ENCODE data around the gene KRT83.
A peak's percentile ranks its signal among the peaks of the same experiment; 100 is the strongest.
"Not testable (repeated sequence)": the region's sequence is repeated elsewhere in the genome, so short reads cannot be mapped to it uniquely, and the experiment has no call there.

The KRT83 gene

GRCh38 chr12:52352951-52353350 lies 31.8 kb upstream of the KRT83 start:
- DNase-seq = no peak

- DNase-seq = peak; percentile 30 to 39
Measured at GRCh38 chr12:52351196-52352059, 30.2 kb upstream of the KRT83 start.

GRCh38 chr12:52350786-52351185 lies 29.6 kb upstream of the KRT83 start:
- DNase-seq = no peak

GRCh38 chr12:52350021-52350620 lies 28.9 kb upstream of the KRT83 start:
- DNase-seq = no peak

DNA sequence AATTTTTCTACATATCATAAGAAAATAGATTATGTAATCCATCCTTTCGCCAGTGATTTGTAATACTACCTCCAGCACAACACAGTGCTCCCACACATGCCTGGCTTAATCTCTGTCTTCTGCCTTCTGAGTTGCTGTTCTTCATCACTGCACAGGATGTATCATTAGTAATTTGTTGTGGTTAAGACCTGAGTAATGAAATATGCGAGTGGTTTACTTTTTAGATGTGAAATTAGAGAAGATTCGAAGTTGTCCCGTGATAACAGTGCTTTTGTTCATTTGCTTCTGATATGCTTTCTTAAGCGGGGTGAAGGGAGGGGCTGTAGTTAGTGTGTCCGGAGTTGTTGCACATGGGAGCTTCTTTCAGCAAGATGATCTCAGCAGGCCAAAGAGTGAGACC lies 28.0 kb upstream of the KRT83 start:
- no peak for DNase-seq

GRCh38 chr12:52347551-52348510 lies 26.6 kb upstream of the KRT83 start:
- DNase-seq = no peak

GRCh38 chr12:52347016-52347415 lies 25.8 kb upstream of the KRT83 start:
- no peak for DNase-seq

DNA sequence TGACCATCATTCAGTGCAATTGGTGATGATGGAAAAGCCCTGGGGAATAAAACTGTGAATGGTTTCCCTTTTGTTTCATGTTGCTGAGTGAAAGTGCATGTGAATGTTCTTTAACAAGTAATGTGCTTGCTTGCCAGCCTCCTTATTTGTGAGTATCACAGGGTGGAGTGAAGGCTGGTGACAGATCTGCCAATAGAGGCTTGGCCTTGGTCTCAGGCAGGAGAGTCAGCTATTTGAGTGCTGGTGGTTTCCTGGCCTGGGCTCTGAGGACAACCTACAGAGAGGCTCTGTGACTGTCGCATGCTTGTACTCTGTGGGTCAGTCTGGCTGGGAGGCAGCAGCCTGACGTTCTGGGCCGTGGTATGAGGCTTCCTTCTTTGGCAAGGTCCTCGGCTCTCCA lies 25.4 kb upstream of the KRT83 start:
- no peak for DNase-seq

DNA sequence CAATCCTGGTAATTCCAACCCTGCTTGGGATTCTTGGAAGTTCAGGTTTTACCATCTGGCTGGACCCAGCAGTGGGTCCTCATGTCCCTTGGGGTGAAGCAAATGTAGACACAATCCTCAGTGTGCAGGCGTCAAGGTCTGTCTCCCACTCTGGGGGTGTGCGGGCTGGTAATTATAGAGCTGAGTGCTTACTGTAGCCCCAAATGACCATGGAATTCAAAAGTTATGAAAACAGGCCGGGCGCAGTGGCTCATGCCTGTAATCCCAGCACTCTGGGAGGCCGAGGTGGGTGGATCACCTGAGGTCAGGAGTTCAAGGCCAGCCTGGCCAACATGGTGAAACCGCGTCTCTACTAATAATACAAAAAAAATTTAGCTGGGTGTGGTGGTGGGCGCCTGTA lies 23.8 kb upstream of the KRT83 start:
- not testable (repeated sequence) for DNase-seq

- DNase-seq = no peak
Measured at GRCh38 chr12:52344111-52344510, 22.9 kb upstream of the KRT83 start.

DNA sequence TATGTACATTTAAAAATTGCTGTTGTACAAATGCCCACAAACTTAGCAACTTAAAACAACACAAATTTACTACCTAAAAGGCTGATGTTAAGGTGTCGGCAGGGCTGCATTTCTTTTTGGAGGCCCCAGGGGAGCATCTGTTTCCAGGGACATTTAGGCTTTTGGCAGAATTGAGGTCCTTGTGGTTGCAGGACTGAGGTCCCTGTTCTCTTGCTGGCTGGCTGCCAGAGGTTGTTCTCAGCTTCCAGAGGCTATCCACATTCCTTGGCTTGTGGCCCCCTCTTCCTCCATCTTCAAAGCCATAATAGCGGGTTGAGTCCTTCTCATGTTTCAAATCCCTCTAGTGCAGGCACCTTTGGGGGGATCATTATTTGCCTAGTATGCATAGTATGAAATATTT lies 22.4 kb upstream of the KRT83 start:
- no peak for DNase-seq

DNA sequence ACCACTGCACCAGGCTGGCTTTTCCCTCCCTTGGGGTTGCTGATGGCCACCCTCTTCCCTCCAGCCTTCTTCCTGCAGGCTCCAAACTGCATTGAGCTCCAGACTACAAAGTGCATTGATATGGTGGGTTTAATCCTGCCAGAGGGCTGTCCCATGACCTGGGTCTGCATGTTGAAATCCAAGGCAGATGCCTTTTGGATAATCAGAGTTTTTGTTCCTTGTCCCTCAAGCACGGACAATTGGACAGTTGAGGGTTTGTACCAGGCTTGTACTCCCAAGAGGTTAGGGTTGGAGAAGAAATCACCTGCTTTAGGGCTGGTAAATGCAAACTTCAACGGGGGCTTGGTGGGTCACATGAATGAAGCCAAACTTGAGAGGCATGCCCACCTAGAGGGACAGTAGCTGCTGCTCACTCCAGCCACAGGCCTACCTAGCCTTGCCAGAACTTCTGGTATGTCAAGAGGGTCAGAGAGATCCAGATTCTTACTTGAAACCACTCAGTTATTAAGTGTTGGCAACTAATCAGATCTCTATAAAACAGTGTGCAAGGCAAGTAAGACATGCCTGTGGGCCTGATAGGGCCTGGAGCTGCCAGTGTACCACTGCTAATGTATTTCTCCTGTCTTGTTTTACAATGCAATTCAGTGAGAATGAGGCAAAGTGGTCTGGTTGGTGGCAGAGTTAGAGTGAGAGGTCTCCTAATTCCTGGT lies 21.7 kb upstream of the KRT83 start:
- no peak for DNase-seq

DNA sequence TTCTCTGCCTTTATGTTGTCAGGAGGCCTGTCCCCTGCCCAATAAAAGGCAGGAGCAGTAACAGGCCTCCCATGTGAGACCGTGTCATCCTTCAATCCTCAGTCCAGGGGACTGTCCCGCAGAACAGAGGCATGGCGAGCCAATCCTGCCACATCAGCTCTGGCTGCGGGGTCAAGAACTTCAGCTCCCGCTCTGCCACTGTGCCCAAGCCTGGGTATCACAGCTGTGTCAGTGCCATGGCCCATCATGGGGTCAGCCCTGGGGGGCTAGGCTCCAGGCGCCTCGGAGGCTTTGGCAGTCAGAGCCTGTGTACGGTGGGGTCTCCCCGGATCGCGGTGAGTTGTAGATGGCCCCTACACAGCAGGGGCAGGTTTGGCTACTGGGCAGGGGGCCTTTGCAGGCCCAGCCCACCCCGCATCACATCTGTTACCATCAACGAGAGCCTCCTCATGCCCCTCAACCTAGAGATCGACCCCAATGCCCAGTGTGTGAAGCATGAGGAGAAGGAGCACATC lies 19.9 kb upstream of the KRT83 start:
- DNase-seq = no peak

GRCh38 chr12:52338241-52338960 lies 17.2 kb upstream of the KRT83 start:
- no peak for DNase-seq

DNA sequence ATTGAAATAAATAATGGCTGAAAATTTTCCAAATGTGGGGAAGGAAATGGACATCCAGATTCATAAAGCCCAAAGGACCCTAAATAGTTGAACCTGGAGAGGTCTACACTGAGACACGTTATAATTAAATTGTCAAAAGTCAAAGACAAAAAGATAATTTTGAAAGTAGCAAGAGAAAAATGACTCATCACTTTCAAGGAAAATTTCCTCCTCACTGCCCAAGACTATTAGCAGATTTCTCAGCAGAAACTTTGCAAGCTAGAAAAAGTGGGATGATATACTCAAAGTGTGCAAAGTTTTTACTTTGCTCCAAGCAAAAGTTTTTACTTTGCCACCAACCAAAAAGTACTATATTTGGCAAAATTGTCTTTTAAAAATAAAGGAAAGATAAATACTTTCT lies 15.9 kb upstream of the KRT83 start:
- no peak for DNase-seq

DNA sequence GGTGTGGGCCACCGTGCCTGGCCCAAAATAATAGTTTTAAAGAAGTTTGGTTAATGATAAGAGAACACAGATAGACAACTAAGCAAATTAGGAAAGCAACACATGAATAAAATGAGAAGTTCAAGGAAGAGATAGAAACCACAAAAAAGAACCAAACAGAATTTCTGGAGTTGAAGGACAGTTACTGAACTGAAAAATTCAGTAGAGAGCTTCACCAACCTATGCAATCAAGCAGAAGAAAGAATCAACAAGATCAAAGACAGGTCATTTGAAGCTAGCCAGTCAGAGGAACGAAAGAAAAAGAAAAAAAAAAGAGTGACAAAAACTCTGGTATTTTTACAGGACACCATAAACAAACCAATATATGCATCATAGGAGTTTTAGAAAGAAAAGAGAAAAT lies 15.4 kb upstream of the KRT83 start:
- no peak for DNase-seq

DNA sequence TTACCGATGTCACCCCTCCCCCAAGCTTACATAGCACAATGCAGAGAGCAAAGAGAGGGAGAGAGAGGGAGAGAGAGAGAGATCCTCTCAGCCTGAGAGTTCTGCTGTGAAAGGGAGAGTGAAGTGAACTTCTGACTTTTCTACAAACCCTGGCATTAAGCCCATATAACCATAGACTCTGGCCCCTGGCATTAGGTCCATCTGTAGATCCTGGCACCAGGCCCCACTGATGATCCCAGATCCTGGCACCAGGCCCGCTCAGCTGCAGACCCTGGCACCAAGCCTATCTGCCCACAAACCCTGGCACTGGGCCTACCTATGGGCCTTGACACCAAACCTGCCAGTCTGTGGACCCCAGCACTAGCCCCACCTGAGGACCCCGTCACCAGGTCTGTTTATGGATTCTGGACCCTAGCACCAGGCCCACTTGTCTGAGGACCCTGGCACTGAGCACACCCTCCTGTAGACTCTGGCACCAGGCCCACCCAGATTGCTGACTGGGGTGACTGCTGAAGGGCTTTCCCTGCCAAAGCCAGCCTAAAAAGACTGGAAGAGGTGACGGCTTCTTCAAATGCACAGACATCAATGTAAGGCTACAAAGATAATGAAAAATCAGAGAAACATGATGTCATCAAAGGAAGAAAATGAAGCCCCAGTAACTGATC lies 14.5 kb upstream of the KRT83 start:
- DNase-seq = no peak

DNA sequence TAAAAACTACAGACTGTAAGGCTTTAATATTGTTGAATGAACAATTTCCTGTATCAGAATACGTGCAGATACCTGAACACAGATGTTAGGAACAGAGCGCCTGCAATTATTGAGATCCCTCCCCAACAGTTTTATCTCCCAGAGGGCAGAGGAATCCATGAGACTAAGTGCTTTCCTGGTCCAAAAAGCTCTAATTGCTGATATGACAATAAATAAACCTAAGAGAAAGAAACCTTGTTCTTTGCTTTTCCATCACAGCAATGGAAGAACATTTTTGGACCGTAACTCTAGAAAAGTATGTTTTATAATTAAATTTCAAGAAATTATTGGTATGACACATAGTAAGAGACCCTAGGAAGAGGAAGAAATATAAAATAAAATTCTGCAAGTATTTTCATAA lies 13.0 kb upstream of the KRT83 start:
- no peak for DNase-seq

- DNase-seq = no peak
Measured at GRCh38 chr12:52333321-52333720, 12.1 kb upstream of the KRT83 start.

DNA sequence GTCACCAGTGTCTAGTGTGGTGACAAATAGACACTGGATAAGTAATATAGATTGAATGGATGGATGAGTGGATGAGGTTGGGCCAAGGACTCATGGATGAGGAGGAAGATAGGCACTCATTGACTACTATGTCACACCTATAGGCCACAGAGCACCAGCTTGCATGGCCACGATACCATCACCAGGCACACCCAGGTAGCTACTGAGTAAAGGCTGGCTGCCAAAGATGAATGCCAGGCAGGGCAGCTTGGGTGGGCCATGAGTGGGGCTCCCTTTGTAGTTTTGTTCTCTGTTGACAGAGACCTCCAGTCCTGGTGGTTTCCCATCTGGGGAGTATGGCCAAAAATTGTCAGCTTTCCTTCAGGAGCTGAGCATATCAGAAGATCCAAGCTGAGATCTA lies 11.2 kb upstream of the KRT83 start:
- no peak for DNase-seq

- DNase-seq = no peak
Measured at GRCh38 chr12:52331833-52332232, 10.6 kb upstream of the KRT83 start.

All from activated CD4-positive, alpha-beta T cell treated with anti-CD3 and anti-CD28 coated beads, Interleukin-2, amount 50 U/mL, for 4 hours (primary cell).